ENCODE results near the gene ATP5F1D.

Gene ATP5F1D

DNA sequence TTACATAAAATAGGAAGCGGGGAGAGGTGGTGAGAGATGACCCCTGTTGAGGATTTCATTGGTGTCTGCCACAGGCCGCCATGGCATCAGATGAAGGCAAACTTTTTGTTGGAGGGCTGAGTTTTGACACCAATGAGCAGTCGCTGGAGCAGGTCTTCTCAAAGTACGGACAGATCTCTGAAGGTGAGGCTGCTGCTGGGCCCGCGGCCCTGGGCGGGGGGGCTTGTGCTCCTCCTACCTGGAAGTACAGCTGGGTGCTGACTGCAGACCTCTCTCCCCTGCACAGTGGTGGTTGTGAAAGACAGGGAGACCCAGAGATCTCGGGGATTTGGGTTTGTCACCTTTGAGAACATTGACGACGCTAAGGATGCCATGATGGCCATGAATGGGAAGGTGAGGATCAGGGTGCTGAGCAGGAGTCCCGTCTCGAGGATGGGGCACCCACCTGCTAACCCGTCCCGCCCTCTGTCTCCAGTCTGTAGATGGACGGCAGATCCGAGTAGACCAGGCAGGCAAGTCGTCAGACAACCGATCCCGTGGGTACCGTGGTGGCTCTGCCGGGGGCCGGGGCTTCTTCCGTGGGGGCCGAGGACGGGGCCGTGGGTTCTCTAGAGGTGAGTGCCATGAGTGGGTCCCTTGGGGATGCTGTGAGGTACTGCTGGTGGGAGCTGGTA lies 29.4 kb downstream of the ATP5F1D start:
- FAIRE-seq, result no peak

DNA sequence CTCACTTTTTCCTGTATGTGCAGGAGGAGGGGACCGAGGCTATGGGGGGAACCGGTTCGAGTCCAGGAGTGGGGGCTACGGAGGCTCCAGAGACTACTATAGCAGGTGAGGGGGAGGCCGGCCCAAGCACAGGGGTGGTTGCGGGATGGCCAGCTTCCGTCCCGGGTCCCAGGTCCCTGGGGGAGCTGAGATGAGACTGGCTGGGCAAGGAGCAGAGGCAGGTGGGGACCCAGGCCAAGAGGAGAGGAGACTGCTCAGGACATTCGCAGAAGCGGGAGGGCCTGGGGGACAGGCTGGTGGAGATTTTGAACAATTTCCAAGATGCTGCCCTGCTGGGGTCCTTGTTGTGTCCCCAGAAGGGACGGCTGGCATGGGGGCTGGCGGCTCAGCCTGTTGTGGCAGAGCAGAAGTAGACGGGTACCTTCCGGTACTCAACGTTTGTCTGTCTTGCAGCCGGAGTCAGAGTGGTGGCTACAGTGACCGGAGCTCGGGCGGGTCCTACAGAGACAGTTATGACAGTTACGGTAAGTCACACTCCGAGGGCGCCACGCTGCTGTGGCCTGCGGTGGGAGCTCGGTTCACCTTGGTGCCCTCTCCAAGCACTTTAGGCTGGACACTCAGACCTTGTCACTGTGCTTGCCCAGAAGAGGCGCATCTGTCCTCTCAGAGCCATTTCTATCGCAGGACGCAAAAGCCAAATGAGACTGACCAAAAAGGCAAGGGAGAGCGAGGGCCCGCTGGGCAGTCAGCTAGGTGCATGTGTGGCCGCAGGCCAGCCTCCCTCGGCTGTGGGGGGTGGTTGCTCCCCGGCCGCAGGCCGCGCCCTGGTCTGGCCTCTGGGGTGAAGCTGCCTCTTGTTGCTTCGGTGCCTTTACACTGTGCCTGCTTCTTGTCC lies 30.2 kb downstream of the ATP5F1D start:
- FAIRE-seq, result no peak

DNA sequence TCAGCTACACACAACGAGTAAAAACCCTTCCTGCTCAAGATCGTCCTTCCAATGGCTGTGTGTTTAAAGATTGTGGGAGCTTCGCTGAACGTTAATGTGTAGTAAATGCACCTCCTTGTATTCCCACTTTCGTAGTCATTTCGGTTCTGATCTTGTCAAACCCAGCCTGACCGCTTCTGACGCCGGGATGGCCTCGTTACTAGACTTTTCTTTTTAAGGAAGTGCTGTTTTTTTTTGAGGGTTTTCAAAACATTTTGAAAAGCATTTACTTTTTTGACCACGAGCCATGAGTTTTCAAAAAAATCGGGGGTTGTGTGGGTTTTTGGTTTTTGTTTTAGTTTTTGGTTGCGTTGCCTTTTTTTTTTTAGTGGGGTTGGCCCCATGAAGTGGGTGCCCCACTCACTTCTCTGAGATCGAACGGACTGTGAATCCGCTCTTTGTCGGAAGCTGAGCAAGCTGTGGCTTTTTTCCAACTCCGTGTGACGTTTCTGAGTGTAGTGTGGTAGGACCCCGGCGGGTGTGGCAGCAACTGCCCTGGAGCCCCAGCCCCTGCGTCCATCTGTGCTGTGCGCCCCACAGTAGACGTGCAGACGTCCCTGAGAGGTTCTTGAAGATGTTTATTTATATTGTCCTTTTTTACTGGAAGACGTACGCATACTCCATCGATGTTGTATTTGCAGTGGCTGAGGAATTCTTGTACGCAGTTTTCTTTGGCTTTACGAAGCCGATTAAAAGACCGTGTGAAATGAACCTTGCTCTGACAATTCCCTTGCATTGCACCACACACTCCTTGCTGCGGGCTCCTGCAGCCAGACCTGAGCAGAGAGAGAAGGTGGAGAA lies 31.1 kb downstream of the ATP5F1D start:
- no peak for FAIRE-seq

DNA sequence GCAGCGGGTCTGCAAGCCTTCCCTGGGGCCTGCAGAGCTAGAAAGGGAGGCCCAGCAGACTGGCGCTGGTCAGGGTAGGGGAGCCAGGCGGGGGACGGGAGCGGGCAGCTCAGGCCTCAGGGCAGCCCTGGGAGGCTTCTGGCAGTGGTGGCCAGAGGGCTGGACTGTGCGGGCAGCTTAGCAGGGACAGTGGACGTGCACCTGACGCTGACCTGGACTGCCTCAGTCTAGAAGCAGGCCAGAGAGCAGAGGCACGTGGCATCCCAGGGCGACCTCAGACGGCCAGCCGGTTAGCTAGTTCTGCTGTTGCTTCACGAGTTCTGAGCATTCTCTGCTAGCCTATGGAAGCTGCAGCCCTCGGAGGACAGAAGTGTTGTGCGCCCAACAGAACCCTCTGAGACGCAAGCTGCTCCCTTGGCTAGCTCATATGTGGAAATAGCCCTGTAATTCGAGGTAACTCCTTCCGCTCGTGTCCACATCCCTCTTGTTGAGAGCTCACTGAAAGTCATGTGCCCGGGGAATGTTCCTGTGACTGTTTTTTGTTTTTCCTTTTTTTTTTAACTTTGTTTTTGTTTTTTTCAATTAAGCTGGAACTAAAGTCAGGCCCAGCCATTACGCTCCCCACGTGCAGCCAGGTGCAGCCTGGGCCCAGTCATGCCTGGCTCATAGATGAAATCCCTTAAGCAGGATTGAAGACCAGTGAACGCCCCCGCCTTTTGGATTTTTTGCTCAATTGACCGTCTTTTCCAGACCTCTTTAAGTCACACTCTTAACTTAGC lies 31.9 kb downstream of the ATP5F1D start:
- no peak for FAIRE-seq

DNA sequence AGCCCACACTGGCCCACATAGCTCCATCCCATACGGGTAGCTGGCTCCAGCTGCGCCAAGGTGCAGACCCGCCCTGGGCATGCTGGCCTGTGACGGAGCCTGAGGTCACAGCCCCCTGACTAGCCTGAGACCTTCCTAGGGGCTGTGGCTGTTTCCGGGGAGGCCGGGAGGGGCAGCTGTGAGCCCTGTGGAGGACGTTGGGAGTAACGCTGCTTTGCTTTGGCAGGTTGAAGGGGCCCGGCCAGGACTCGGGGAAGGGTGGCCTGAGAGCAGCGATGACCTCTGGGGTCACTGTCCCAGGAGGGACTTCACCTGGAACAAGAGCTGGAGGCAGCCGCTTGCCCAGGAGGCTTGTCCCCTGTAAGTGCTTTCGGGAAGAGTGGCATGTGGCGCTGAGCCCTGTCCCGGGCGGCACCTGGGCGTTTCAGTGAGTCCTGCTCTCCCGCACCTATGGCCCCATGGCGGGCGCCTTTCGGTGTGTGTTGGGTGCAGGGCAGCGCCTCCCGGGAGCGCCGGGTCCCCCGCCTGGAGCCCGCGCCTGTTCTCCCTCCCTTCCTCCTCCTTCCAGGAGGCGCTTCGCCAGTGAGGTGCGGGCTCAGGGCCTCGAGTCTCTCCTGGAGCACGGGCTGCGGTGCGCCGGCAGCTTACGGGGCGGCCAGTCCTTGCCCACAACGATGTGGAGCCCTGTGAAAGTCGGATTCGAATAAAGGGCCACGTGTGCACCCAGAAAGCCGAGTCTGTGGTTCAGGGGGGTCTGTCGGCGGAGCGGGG lies 32.7 kb downstream of the ATP5F1D start:
- FAIRE-seq, result no peak

DNA sequence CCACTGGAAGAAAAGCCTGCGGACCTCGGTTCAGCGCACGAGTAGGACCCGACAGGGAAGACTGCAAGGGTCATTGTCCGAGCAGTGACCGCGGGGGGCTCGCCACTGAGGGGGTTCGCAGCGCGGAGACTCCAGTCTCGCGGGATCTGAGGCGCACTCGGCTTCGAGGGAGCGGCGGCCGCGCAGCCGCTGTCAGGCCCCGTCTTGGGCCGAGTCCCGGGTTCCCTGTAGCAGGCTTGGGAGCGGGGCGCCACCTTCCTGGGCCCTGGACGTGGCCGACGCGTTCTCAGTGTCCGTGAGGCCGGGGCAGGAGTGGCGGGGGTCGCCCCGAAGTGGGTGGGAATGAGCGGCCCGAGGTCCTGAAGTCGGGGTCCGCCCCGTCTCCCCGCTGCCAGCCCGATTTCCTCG lies 33.3 kb downstream of the ATP5F1D start:
- no peak for FAIRE-seq

DNA sequence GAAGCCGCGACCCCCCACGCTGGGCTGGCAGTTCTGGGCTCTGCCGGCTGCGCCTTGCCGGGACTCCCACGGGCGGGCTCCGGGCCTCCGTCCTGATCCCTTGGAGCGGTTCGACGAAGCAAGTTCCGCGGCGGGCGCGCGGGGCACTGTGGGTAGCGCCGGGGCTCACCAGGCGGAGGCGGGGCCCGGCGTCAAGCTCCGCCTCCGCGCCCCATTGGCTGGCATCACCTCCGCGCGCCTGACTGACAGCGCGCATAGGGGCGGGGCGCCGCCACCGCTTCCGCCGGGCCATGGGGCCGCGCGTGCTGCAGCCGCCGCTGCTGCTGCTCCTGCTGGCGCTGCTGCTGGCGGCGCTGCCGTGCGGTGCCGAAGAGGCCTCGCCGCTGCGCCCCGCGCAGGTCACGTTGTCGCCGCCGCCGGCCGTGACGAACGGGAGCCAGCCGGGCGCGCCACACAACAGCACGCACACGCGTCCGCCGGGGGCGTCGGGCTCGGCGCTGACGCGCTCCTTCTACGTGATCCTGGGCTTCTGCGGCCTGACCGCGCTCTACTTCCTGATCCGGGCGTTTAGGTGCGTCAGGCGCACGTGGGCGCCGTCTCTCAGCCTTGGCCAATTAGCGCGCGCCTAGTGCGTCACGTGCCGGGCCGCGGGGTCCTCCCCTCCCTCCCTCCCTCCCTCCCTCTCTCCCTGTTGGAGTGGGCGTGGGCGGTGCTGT lies 33.9 kb downstream of the ATP5F1D start, which contains the start of gene FAM174C:
FAM174C (plus strand) TSS at position 271 of the 716 bp plus-strand sequence; CDS start at position 291, 20 bp downstream.
- FAIRE-seq, result no peak

DNA sequence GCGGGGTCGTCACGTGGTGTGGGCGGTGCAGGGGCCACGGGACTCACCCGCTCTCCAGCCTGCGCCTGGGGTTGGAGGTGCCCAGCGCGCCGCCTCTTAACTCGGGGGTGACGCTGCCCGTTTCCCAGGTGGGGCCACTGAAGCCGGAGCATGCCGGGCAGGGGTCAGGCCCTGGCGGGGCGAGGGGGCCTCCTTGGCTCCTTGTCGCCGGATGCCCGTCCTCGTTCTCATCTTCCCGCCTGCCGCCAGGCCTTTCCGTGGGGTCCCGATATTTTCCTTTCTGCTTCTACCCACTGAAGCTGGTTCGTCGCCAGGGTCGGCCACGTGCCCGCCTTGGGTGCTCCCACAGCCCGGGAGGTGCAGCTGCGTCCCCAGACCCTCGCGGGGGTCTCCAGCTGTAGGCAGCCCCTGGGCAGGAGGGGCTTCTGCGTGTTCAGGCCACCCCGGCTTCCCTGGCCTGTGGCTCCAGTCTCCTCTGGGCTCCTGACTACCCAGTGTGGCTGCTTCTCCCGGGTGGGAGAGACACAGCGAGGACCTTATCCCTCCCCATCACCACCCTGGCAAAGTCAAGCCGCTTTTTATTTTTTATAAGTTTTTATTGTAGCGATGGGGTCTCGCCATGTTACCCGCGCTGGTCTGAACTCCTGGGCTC lies 34.6 kb downstream of the ATP5F1D start:
- FAIRE-seq, result no peak

DNA sequence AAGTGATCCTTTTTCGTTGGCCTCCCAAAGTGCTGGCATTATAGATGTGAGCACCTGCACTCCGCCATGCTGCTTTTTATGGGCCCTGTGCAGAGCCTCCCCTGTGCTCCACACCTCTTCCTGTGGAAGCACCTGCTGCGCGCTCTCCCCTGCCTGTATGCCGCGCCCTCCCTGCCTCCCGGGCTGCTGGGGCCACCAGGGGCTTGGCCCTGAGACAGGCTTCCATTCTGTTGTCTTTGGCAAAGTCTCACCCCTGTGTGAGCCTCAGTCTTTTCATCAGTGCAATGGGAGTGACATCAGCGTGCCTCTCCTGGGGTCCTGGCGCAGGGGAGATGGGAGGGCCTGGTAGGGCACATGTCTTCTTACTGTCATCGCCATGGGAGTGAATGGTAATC lies 35.1 kb downstream of the ATP5F1D start:
- no peak for FAIRE-seq

DNA sequence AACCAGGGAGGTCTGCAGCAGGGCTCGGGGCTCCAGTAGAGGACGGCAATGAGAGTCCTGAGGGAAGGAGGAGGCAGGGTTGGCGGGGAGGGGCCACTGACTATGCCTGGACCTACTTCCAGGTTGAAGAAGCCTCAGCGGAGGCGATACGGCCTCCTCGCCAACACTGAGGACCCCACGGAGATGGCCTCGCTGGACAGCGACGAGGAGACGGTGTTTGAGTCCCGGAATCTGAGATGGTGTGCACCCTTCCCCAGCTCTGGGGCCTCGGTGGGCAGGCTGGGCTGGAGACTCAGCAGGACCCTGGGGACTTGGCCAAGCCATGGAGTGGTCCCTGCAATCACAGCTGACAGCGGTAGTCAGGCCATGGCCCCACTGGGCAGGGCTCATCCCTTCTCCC lies 35.5 kb downstream of the ATP5F1D start:
- FAIRE-seq, result no peak

DNA sequence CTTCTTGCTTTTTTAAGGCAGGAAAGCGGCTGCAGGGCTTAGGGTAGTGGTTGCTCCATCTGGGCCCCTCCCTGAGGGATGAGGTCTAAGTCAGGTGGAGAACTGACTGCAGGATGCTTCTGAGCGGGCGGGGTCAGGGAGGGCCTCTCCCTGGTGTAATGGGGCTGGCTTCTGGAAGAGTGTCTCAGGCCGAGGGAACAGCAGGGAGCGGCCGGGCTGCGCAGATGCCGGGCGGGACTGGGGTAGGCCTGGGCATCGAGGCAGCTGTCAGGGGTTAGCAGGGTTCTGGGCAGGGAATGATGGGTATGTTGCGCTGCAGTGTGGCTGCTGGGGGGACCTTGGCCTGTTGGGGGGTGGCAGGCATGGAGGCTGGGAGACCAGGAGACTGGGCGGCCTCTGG lies 36.5 kb downstream of the ATP5F1D start:
- no peak for FAIRE-seq

DNA sequence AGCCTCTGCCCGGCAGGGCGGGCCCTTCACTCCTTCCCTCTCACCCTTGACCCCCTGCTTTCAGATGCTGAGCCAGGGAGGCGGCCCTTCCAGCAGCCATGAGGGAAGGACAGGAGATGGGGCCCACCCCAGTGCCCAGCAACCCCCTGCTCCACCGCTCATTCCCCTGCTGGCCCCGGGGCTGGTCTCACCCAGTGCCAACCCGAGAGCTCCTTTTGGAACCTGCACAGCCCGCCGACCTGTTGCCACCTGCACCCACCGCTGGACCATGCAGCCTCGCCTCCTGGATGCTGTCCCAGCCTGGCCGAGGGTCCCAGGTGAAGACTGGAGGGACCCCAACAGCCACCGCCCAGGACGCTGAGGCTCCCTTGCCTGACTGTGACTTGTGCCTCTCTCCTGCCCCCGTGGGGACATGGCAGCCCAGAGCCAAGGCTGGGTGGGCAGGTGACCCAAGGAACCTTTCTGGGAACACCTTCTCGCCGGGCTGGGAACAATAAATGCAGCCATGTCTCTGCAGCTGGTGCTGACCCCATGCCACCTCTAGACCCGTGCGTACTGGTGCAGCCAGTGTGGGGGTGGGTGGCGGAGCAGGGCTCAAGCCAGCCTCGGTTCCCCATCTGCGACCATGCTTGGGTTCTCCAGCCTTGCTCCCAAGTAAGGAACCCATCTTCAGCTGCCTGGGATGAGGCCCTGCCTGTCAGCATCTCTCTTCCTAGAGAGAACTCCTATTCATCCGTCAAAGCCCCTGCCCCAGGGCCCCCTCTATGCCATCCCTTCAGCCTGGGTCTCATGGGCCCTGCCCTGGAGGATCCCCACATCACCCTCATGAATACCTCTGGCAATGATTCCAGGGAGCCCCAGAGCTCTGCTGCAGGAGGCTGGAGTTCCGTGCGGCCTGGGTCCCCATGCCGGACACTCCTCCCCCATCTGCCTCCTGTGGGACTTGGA lies 37.4 kb downstream of the ATP5F1D start:
- no peak for FAIRE-seq

DNA sequence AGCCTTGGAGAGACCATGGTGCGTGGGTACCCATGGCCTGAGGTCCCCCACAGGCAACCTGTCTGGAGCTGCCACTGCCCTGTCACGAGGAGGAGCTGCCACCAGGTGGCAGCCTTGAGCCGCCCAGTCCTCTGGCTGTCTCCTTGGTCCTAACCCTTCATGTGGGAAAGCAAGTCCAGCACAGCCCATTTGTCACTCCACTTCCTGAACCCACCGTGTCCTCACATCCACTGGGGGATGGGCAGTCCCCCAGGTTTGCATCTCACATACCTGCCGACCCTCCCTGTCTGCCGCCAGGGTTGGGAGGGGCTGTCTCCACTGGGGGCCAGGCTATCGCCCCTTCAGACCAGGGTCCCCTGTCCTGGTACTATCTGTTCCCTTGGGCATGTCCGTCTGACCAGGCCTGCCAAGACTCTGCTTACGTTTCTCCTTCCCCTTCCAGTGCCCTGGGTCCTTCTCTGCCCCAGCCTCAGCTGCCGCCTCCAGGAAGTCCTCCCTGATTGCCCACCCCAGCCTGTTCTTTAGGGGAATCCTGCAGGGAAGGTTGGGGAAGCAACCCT lies 38.3 kb downstream of the ATP5F1D start:
- no peak for FAIRE-seq

DNA sequence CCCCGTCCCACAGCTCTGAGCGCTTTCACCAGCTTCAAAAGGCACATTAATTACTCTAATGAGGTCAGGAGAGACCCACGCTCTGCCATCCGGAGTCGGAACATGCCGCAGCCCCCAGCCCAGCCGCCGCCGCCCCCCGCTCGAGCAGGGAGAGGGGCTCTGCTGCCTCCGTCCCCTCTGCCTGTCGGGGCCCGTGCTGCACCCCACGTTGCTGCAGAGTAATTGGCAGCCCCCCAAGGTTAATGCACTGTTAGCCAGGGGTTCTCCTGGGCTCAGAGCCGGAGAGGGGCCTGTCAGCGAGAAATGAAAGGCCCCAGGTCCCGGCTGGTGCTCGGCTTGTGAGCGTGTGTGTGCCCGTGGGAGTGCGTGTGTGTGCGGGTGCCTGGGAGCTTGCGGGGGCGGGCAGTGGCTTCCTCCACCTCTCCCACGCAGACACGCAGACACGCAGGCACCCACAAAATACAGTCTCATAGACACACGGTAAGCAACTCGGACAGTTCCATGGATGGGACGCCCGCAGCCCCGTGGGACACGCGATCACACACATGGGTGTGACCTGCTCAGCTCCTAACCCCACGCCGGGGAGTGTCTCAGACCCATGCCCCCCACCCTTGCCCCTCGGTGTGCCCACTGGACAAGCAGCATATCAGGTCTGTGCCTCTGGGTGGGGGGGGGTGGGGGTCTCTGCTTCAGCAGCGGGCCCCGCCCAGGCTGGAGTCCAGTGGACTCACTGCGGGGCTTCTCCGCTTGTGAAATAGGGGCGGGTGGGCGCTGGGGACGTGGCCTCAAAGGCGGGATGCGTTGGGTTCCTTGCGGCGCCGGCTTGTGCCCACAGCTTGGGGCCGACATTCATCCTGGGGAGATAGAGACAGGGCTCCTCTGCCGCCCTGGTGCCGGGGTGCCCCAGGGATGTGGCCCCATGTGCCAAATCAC lies 39.4 kb downstream of the ATP5F1D start:
- FAIRE-seq, result no peak

DNA sequence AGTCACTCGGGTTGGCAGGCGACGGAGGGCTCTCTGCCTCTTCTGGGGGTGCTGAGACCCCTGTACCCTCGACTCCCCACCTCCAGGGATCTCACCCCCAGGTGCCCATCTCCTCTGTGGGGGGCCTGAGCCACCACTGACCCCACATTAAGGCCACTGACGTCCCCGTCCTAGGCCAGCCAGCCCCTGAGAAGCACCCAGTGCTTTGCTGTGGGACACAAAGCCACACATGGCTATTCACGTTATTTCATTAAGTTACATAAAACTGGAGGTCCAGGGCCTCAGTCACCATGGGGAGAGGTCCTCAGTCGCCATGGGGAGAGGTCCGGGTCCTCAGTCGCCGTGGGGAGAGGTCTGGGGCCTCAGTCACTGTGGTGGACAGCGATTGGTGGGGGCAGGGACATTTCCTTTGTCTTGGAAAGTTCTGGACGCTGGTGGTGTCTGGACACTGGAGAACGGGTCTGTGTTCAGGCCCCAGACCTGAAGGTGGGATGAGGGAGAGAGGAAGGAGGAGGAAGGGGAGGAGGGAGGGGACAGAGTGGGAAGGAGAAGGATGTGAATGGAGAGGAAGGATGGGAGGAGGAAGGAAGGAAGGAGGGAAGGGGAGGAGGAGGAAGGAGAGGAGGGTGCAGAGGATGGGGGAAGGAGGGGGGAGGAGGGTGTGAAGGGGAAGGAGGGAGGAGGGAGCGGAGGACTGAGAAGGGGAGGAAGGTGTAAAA lies 40.2 kb downstream of the ATP5F1D start:
- no peak for FAIRE-seq

DNA sequence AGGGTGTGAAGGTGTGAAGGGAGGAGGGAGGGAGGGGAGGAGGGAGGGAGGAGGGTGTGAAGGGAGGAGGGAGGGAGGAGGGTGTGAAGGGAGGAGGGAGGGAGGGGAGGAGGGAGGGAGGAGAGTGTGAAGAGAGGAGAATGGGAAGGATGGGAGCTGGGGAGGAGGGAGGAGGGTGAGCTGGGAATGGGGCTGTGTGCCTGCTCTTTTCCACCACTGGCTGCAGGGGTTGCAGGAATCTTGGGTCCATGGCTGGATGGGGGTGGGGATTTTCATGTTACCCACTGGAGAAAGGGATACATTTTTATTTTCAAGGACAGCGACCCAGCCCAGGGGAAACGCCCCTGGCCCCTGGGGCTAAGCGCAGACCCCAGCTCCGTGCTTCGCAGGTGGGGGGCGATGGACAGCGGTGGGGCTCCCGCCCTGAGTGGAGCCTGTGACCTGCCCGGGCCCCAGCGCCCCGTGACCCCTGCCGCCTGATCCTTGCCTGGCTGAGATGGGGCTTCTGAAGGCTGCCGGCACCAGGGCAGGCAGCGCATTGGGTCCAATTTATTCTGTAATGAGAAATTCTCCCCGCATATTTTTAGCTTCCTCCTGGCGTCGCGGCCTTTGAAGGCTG lies 41.1 kb downstream of the ATP5F1D start:
- no peak for FAIRE-seq

Data from endometrium (tissue), 2 donors.